Esophagus mucosa (tissue), 1 donor: ENCODE results near the gene RRP9. TPM values are rescaled to one million over a fixed set of nuclear protein-coding genes. Genes with fewer than 3 reads are reported as not detected.

Experiments
- ATAC-seq: fragments of 200-7000 bp; cut with Tn5 transposase; one replicate; pipeline ENCODE4 v1.9.1; 2020
- total RNA-seq: library from RNA; stranded (reverse); gene quantifications from one replicate; pipeline ENCODE4 v1.2.4, GENCODE V29; 2023
- donor health status: DM: yes; HTN: yes; CAD: no.

Gene RRP9
- total RNA-seq, 1 donor from 2014 or later: 18.6 TPM

- no peak for ATAC-seq
Observed at GRCh38 chr3:51937611-51938450, 3.9 kb downstream of the RRP9 start.

- no peak for ATAC-seq
Observed at GRCh38 chr3:51937014-51937413, 4.7 kb downstream of the RRP9 start.

GRCh38 chr3:51935886-51936755 lies 5.6 kb downstream of the RRP9 start:
- no peak for ATAC-seq

DNA sequence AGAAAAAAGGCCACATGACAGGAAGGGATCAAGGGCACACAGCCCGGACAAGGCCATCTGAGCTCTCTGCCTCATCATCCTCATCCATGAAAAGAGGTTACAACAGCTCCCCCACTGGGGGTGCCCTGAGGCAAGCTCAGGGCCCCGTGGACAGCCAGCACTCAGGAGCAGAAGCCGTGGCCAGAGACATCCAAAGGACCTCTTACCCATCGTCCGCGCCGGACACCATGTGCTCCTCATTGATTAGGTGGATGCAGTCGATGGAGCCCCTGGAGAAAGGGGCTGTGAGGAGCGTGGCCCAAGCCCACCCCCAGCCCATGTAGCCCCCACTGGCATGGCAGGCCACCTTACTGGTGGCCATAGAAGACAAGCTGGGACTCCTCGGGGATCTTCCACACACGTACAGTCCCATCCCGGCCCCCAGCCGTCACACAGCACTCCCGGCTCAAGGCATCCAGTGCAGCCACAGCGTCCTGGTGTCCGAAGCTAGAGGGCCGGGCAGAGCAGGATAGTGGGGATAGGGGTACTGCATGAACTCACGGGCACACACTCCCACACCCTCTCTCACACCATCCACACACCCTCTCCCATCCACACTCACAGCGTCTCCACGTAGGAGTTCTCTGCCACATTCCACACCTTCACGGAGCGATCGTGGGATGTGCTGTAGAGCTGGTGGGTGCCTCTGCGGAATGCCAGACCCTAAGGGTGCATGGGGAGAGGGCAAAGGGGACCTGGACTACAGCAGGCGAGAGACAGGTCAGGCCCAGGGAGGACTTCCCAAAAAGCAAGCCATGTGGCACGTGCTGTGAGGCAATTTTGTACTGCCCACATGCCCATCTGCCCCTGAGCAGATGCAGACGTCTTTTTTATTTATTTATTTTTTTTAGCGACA lies 6.5 kb downstream of the RRP9 start:
- ATAC-seq: no peak

DNA sequence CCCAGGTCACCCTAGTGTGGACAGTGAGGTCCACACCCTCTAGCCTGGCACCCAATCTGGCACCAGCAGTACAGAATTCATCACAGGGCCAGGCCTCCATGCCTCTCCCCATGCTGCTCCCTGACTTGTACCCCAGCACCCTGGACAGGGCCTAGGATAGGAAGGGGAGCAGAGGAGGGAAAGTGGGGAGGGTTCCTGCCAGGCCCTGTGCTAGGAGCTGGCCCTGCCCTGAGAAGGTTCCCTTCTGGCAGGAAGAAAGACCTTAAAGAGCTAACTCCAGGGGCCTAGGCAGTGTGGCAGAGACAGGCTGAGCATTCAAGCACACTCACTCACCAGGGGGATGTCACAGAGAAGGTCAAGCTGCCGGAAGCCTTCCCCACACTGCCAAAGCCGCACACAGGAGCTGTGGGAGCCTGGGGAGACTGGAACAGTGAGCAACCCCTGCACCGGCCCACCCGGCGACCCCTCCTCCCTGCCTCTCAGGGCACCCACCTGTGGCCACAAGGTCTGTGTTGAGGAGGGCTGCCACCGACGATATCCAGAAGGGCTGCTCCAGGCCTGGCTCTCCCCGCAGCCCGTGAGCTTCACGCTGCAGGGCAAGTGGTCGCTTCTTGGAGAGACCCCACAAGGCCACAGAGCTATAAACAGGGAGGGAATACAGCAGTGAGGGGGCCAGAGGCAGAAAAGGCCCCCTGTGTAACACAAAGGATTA lies 7.4 kb downstream of the RRP9 start:
- no peak for ATAC-seq

- no peak for ATAC-seq
Observed at GRCh38 chr3:51933471-51934138, 8.1 kb downstream of the RRP9 start.

DNA sequence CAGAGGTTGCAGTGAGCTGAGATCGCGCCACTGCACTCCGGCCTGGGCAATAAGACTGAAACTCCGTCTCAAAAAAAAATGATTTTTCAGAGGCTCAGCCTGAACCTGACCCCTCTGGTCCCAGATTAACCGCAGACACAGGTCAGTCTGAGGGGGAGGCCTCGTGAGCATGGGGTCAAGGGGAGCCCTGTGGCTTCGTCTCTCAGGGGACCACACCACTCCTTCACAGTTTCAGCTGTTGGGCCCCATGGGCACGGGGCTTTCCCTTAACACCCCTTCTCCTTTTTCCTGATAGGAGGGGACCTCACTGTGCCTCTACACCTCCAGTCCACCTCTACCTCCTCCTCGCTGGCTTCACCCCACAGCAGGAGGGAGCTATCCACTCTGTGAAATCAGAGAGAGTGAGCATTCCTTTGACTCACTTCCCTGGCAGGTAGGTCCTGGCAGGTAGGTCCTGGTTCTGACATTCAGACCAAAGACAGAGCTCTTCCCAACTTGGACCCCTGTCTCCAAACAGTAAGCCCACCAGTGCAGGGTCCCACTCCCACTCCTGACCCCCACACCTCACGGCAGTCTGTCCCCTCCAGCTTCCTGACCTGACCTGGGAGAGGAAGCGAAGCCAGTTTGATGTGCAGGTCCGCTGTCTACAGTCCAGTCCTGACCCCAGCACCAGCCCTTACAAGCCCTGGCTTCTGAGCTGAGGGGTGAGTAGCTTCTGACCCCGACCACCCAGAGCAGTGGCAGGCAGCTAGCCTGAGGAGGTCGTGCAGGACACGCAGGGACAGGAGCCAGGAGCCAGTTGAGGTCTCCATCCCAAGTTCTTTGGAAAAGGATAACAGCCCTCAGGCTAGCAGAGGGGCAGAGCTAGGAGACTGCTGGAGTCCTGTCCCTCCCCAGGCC lies 9.0 kb downstream of the RRP9 start:
- ATAC-seq: no peak

- ATAC-seq: no peak
Observed at GRCh38 chr3:51931756-51932155, 9.9 kb downstream of the RRP9 start.

DNA sequence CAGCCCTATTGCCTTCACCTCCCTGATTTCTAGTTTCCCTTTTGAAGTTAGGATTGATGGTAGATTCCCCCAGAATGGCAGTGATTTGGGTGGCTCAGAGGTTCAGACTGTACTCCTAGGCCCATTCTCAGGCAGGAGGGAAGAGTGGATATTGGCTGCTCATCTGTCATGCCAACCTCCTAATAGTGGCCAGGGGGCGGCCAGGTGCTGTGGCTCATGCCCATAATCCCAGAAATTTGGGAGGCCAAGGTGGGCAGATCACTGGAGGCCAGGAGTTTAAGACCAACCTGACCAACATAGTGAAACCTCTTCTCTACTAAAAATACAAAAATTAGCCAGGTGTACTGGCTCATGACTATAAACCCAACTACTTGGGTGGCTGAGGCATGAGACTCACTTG lies 11.3 kb downstream of the RRP9 start:
- no peak for ATAC-seq

GRCh38 chr3:51929420-51930003 lies 12.2 kb downstream of the RRP9 start:
- peak; percentile 40 for ATAC-seq

- ATAC-seq: peak; percentile 17
Observed at GRCh38 chr3:51928981-51929380, 12.7 kb downstream of the RRP9 start.

DNA sequence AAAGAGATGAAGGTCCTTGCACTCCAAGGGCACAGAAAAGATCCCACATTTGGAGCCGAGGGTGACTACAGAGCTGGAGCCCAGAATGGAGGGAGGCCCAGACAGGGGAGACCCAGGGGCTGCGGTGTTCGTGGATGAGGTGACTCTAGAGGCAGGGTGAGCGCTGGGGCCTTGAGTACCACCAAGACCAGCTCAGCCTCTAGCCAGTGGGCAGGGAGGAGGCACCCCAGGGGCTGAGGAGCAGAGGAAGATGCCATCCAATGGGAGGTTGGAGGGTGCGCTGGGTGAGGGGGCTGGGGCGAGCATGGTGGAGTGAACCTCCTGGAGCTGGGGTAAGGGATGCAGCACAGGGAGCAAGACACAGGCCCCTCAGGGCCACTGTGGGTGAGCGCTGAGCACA lies 13.3 kb downstream of the RRP9 start:
- peak; percentile 11 for ATAC-seq

- no peak for ATAC-seq
Observed at GRCh38 chr3:51927061-51927977, 14.4 kb downstream of the RRP9 start.

- ATAC-seq: no peak
Observed at GRCh38 chr3:51921081-51921578, 20.6 kb downstream of the RRP9 start.

GRCh38 chr3:51916418-51916817 lies 25.3 kb downstream of the RRP9 start:
- ATAC-seq: no peak

- ATAC-seq: no peak
Observed at GRCh38 chr3:51908026-51908425, 33.7 kb downstream of the RRP9 start.

DNA sequence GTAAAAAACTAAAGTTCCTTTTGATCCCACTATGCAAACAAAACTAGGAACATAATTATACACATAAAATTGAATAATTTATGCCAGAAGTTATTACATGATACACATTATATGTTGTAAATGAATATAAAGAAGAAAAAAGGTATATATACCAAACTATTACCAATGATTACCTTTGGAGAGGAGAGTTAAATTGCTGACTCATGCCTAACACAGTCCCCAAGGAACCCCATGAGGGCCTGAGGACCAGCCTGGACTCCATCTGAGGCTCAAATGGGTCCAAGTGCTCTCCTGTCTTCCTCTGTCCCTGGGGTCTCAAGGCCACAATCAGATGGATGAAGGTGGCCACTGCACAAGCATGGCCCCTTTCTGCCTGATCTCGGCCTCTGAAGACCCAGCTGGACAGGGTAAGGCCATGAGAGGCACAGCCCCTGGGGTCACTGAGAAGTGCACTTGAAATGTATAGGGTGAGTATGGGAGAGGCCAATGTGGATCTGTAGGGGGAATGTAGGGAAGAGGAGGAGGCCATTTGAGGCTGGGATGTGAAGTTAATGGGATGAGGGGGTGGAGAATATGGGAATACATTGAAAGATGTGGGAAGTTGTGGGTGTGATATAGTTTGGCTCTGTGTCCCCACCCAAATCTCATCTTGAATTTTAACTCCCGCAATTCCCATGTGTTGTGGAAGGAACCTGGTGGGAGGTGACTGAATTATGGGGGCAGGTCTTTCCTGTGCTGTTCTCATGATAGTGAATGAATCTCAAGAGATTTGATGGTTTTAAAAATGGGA lies 37.5 kb downstream of the RRP9 start:
- ATAC-seq: peak; percentile 37

GRCh38 chr3:51902361-51902760 lies 39.3 kb downstream of the RRP9 start:
- peak; percentile 79 for ATAC-seq
